Epithelial cell of proximal tubule (primary cell): Measurements from ENCODE around the gene ACAA2. TPM values are rescaled to one million over a fixed set of nuclear protein-coding genes. Genes with fewer than 3 reads are reported as not detected.

Source experiments
- DNase-seq: peaks from one replicate; pipeline ENCODE4 v3.0.0-alpha.2; 2011; ENCODE audit warnings: low read depth
- H3K4me3 ChIP-seq: 2 replicates; pipeline ENCODE4 v1.5.1; 2011; ENCODE audit warnings: low read depth, mild to moderate bottlenecking, low read length
- CTCF ChIP-seq: conservative IDR thresholded peaks from 2 replicates; pipeline ENCODE4 v1.5.1; 2012; ENCODE audit warnings: low read depth, mild to moderate bottlenecking, low read length
- total RNA-seq: library from RNA; depleted of rRNA; stranded (reverse); fragments of >200 nt; gene quantifications from 2 replicates; pipeline ENCODE4 v1.2.3, GENCODE V29; 2015

ACAA2 gene
- total RNA-seq, 1 donor from 2014 or later, result 92.3 TPM

DNA sequence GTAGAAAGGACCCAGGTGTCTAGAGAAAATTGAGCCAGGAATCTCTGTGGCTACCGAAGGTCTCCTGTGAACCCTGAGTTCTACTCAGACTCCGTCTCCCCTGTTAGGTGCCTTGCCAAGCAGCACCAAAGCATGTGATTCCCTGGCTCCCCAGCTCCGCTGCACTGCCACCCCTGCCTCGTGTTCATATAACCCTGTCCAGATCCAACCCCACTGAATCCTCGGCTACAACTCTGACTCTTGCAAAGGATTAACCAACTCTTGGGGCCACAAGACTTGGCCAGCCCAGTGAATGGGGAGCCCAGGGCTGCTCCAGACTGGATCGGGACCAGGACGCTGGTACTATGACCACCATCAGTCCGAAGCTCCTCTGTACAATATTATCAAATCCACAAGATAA is 37.3 kb upstream of the ACAA2 start:
- TF ChIP-seq CTCF, result no peak
- DNase-seq, result no peak

DNA sequence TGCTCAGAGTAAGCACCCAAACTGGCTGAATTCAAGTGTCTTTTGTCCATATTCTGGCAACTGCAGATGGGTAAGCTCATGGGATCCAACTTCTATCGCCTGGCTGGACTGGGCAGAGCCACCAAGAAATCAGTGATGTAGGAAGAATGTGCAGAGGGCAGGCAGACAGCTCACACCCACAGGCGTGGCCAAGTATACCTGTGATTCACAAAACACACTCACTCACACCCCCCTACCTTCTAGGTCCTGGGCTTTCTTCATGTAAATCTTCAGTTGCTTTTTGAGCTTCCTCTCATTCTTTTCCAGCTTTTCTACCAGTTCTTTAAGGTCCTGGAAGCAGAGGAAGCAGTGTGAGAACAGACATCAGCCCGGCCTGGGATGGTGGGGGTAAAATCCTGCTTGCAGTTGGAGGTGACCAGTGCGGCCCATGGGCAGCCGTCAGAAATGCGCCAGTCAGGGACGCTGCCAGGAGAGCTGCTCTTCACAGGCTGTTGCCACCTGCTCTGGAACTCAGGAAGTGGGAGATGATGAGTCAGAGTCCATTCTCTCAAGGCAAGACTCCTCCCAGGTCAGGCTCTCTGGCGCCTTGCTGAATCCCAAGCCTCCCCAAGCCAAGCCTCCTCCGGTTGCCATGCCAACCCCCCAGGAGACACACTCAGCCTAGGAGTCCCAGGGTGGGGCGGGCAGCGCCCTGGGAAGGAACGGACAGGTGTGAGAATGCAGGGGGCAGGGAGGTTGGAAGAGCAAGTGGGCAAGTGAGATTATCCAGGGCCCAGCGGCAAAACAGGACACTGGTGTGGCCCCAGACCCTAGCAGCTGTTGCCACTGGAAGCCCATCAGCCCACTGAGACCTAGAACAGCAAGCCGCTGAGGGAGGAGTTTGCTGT is 36.2 kb upstream of the ACAA2 start:
- peak; percentile 88 for DNase-seq
- TF ChIP-seq CTCF, result no peak
- peak overlapping the region; percentile 17 for H3K4me3 ChIP-seq

More for the DNA sequence above, 37.3 kb upstream of the ACAA2 start:
- no peak overlapping the region for H3K4me3 ChIP-seq

DNA sequence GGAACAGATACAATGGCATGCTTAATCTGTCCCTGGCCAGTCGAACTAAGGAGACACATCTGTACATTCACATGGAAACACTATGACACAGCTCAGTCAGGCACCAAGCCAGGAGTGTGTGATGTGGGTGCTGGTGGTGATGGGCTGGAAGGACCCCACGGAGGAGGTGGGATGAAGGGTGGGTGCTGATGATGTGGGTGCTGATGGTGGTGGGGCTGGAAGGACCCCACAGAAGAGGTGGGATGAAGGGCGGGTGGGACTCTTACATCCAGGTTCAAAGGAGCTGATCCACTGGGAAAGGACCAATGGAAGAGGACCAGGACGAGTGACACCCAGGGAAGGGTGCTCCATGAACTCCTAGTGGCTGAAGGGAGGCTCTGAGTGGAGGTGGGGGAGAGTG is 34.8 kb upstream of the ACAA2 start:
- TF ChIP-seq CTCF, result no peak
- DNase-seq, result no peak
- H3K4me3 ChIP-seq, result no peak overlapping the region

DNA sequence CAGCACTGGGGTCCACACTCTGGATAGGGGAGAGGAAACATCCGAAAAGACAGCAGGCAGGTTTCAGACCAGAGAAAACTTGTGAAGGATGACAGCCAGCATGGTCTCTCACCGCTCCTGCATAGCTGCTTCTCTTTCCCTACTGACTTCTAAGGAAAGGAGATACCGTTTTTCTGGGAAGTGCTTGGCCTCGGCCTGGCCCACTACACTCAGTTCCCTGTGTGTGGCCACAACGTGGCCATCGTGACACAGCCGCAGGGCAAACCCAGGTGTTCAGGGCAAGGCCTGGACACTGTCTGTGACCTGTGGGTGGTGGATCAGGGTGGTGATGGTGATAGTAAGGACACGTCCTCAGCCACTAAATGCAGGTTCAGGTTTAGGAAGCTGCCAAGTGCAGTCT is 34.2 kb upstream of the ACAA2 start:
- no peak overlapping the region for H3K4me3 ChIP-seq
- DNase-seq, result no peak
- no peak for TF ChIP-seq CTCF

- no peak for TF ChIP-seq CTCF
- no peak for DNase-seq
- H3K4me3 ChIP-seq, result no peak overlapping the region
Measured at GRCh38 chr18:49846718-49847470, 33.6 kb upstream of the ACAA2 start.

GRCh38 chr18:49846361-49846662 is 33.0 kb upstream of the ACAA2 start:
- no peak for DNase-seq

More at GRCh38 chr18:49846361-49846662, 33.0 kb upstream of the ACAA2 start:
- no peak for TF ChIP-seq CTCF
- no peak overlapping the region for H3K4me3 ChIP-seq
